HFF-Myc (cell line): Measurements from ENCODE around the gene MRPL46.

Experiments
- DNase-seq: peaks from one replicate; pipeline ENCODE4 v3.0.0-alpha.2; 2011; ENCODE audit warnings: low read depth; ENCODE audit errors: extremely low read depth
- H3K4me3 ChIP-seq: replicated peaks from 2 replicates; pipeline ENCODE4 v1.5.1; 2011; ENCODE audit warnings: low read depth, mild to moderate bottlenecking, control low read depth, low read length
- TF ChIP-seq, protein P1 (sequence below): IDR thresholded peaks from 2 replicates; pipeline ENCODE4 v1.5.1; 2012; ENCODE audit warnings: mild to moderate bottlenecking, low read depth, low read length, control low read depth; ENCODE audit errors: missing control alignments

The MRPL46 gene

GRCh38 chr15:88433046-88433685, 34.0 kb downstream of the MRPL46 start:
- TF ChIP-seq, protein P1, sequence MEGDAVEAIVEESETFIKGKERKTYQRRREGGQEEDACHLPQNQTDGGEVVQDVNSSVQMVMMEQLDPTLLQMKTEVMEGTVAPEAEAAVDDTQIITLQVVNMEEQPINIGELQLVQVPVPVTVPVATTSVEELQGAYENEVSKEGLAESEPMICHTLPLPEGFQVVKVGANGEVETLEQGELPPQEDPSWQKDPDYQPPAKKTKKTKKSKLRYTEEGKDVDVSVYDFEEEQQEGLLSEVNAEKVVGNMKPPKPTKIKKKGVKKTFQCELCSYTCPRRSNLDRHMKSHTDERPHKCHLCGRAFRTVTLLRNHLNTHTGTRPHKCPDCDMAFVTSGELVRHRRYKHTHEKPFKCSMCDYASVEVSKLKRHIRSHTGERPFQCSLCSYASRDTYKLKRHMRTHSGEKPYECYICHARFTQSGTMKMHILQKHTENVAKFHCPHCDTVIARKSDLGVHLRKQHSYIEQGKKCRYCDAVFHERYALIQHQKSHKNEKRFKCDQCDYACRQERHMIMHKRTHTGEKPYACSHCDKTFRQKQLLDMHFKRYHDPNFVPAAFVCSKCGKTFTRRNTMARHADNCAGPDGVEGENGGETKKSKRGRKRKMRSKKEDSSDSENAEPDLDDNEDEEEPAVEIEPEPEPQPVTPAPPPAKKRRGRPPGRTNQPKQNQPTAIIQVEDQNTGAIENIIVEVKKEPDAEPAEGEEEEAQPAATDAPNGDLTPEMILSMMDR, result no peak
- H3K4me3 ChIP-seq, result no peak overlapping the region
- no peak for DNase-seq

- H3K4me3 ChIP-seq, result no peak overlapping the region
- DNase-seq, result no peak
- TF ChIP-seq, protein P1, result no peak
These were observed 35.7 kb downstream of the MRPL46 start for GRCh38 chr15:88431441-88431840.

DNA sequence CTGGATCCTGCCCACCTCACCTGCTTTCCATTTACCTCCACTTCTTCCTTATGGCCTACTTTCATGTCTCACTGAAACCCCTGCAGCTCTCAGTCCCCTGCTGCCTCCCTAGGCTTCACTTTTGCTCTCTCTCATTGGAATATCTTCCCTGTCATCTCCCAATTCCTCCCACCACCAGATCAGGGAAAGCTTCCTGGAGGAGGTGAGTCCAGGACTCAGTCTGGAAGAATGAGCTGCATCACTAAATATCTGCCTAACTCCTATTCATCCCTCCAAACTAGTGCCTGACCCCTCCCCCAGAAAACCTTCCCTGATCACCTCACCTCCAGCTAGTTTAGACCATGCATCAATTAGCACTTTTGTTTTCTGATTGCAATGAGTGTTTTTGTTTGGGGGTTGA, 37.1 kb downstream of the MRPL46 start:
- DNase-seq, result no peak
- H3K4me3 ChIP-seq, result no peak overlapping the region
- TF ChIP-seq, protein P1, result no peak

DNA sequence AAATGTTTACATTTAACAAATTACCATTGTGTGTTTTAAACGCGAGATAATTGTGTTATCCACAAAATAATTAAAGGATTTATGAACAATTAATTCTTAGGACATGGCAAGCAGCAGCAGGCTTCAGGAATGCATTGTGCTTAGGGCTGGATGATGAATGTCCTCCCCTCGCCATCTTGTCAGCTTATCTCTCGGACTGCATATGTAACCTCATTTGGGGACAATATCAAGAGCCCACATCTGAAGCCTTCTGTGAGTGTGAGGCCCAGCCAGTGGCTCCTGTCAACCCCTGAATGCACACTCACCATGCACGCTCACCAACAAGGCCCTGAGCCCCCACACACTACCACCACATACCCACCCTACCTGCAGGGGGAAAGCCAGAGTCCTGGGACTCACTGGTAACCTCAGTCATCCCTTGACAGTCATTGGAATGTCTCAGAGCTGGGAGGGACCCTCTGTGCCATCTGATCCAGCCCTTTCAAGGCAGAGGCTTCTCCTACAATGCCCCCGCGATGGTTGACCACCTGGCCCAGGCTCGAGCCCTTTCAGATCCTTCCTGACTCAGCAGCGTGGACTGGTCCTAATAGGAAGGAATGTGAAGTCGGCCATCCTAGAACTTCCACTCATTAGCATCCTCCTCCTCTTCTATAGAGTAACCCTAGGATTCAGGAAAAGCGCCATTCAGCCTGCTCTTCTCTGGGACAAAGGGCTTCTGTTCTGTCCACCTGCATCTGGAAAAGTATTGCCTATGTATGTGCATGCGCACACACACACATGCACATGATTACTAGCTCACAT, 38.2 kb downstream of the MRPL46 start:
- DNase-seq, result no peak

DNA sequence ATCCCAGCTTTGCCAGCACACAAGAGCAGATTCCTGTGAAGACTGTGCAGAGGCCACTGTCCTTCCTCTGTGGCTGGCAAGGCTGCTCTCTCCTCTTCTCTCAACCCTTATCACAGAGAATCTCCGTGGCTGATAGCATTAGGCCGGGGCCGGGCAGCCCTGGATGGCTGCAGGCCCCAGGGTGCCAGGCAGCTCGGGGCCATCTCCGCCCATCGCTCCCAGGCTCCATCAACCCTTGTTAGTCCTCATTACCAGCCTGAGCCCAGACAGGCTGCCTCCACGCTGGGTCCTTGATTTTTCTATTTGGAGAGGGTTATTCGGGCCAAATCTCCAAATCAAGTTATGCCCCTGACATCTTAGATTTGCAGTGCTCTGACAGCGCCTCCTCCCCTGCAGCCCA, 39.1 kb downstream of the MRPL46 start:
- H3K4me3 ChIP-seq, result no peak overlapping the region
- DNase-seq, result no peak
- TF ChIP-seq, protein P1, result no peak

More for the DNA sequence above, 38.2 kb downstream of the MRPL46 start:
- TF ChIP-seq, protein P1, result no peak
- H3K4me3 ChIP-seq, result no peak overlapping the region

DNA sequence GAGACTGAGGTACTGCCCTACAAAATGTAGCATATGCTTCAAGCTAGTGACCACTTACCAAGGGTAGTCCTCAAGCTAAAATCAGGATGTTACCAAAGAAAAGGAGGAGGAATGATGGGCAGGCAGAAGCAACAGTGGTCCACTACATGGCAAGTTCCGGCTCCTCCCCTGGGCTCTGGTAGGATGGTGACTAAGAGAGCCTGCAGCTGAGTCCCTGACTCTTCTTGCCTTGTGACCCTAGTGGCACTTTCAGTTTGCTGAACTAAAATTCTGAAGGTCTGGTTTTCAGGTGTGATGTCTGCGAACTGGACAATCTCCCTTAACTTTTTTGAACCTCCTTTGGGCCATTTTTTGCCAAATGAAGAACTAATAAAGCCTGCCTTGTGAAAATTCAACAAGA, 40.9 kb downstream of the MRPL46 start:
- H3K4me3 ChIP-seq, result no peak overlapping the region
- DNase-seq, result no peak
- TF ChIP-seq, protein P1, result no peak
